ENCODE data around the gene TNFAIP8L3. TPM values are rescaled to one million over a fixed set of nuclear protein-coding genes. Genes with fewer than 3 reads are reported as not detected.
A peak's percentile ranks its signal among the peaks of the same experiment; 100 is the strongest.

Gene TNFAIP8L3
- total and polyA plus RNA-seq, 2 of the 4 experiments (the other 2 are of a cell fraction): 0.29 to 0.90 TPM

DNA sequence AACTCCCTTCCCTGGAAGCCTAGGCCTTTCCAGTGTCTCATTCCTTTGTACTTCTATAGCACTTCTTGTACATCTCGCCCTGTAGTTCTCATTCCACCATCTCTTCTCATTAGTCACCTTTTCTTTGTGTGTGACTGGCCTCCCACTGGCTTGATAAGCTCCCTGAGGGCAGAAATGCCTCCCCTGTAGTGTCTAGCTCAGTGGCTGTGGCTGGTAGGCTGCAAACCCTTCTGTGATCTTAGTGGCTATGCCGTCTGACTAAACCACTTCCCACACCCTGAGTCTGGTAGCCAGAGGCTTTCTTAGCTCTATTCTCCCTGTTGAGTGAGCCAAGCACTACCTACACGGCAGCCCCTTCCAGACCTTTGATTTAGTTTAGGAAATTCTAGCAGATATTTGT, 24.4 kb upstream of the TNFAIP8L3 start:
- ATAC-seq (ENCODE audit: low read depth) (no peak), DNase-seq (no peak)
- H3K4me1 ChIP-seq (ENCODE audit: control insufficient read depth, insufficient read depth, low read length): peaks cover 5% of the 10 kb centered on the region
- H3K23ac ChIP-seq (ENCODE audit: low read depth, low read length): no peak overlapping the region
- peaks cover 5% of the 10 kb centered on the region; the same call in 1 of the 2 replicates for H3K9me1 ChIP-seq (ENCODE audit: insufficient read depth, low read length)
- H3K79me1 ChIP-seq (ENCODE audit: low read depth in 1 of 2, low read length in 2 of 2): no peaks in the 10 kb centered on the region
- H3K18ac ChIP-seq (ENCODE audit: low read depth, low read length): no peak overlapping the region
- H3K4ac ChIP-seq (ENCODE audit: low read depth, low read length): no peak overlapping the region
- H2BK120ac ChIP-seq (ENCODE audit: low read depth, low read length): no peak overlapping the region
- BruUV-seq (replicated peaks): no TSS peak
- H3K4me2 ChIP-seq (ENCODE audit: low read depth, low read length): no peak overlapping the region
- no peak overlapping the region for H4K5ac ChIP-seq (ENCODE audit: low read depth, low read length)
- no peak overlapping the region for H4K91ac ChIP-seq (ENCODE audit: insufficient read depth, low read depth, low read length)
- dilution Hi-C loops (cut with HindIII; ENCODE audit: low sequenced_read_pairs, unreplicated experiment): no loop called here
- H4K20me1 ChIP-seq (ENCODE audit: insufficient read depth, low read length): no peaks in the 10 kb centered on the region
- no peak overlapping the region for H2AK5ac ChIP-seq (ENCODE audit: low read depth, low read length)
- H4K8ac ChIP-seq (ENCODE audit: low read depth in 2 of 2, low read length in 2 of 2): no peak overlapping the region
- no peak overlapping the region for H3K4me3 ChIP-seq (ENCODE audit: insufficient read depth, low read depth, low read length)
- CTCF ChIA-PET: no interaction called here
- in situ Hi-C loops (cut with MboI; ENCODE audit: low sequenced_read_pairs): no loop called here
- H2BK5ac ChIP-seq (ENCODE audit: low read depth, low read length, poor library complexity, severe bottlenecking): no peak overlapping the region
- no peak overlapping the region for H2BK20ac ChIP-seq (ENCODE audit: low read depth, low read length)
- no peaks in the 10 kb centered on the region; the same call in 1 of the 2 replicates for H3K9me3 ChIP-seq (ENCODE audit: control insufficient read depth, insufficient read depth, low read length)
- no peaks in the 10 kb centered on the region for H3K27me3 ChIP-seq (ENCODE audit: control insufficient read depth, insufficient read depth, low read length)
- H3K36me3 ChIP-seq (ENCODE audit: control insufficient read depth, insufficient read depth, low read length): no peaks in the 10 kb centered on the region
- intact Hi-C loops (cut with micrococcal nuclease): no loop called here
- no peak overlapping the region for H3K27ac ChIP-seq (ENCODE audit: insufficient read depth, low read length)
- no peak overlapping the region for H2AFZ ChIP-seq (replicated peaks; ENCODE audit: low read length, poor library complexity)
- POLR2A ChIA-PET (ENCODE audit: unreplicated experiment): no interaction called here
- H3K9ac ChIP-seq (ENCODE audit: low read depth, low read length): no peak overlapping the region
- H2AK9ac ChIP-seq (replicated peaks; ENCODE audit: low read depth, low read length, poor library complexity): no peak overlapping the region
- no peak for TF ChIP-seq BHLHE40 (IDR thresholded peaks at IDR 0.05; ENCODE audit: low read depth, low read length)
- no peak for TF ChIP-seq CHD1 (IDR thresholded peaks at IDR 0.05; ENCODE audit: low read depth, low read length)
- no peak for TF ChIP-seq MXI1 (IDR thresholded peaks at IDR 0.05; ENCODE audit: borderline replicate concordance, low read depth, low read length)
- TF ChIP-seq FOS (IDR thresholded peaks at IDR 0.05; ENCODE audit: low read depth, low read length): no peak
- TF ChIP-seq, protein P1, sequence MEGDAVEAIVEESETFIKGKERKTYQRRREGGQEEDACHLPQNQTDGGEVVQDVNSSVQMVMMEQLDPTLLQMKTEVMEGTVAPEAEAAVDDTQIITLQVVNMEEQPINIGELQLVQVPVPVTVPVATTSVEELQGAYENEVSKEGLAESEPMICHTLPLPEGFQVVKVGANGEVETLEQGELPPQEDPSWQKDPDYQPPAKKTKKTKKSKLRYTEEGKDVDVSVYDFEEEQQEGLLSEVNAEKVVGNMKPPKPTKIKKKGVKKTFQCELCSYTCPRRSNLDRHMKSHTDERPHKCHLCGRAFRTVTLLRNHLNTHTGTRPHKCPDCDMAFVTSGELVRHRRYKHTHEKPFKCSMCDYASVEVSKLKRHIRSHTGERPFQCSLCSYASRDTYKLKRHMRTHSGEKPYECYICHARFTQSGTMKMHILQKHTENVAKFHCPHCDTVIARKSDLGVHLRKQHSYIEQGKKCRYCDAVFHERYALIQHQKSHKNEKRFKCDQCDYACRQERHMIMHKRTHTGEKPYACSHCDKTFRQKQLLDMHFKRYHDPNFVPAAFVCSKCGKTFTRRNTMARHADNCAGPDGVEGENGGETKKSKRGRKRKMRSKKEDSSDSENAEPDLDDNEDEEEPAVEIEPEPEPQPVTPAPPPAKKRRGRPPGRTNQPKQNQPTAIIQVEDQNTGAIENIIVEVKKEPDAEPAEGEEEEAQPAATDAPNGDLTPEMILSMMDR (conservative IDR thresholded peaks at IDR 0.05; ENCODE audit: low read depth, low read length): no peak
- TF ChIP-seq SMC3 (IDR thresholded peaks at IDR 0.05; ENCODE audit: low read depth, low read length): no peak
- no peak for TF ChIP-seq RAD21 (IDR thresholded peaks at IDR 0.05; ENCODE audit: low read length)
- peak overlapping the region; percentile 1; the same call in 1 of the 3 replicates for H2BK15ac ChIP-seq (ENCODE audit: low read depth, low read length)
- no CpG with 5 or more reads among the region's 3 CpGs for WGBS, 2 experiments (ENCODE audit: extremely low coverage in 2 of 2, insufficient read length in 1 of 2)
- no peak overlapping the region for H3K14ac ChIP-seq (replicated peaks; ENCODE audit: low read depth, low read length)
- H3K56ac ChIP-seq (ENCODE audit: extremely low read depth, insufficient read depth, low read length): no peak overlapping the region
